Chondrocyte (in vitro differentiated cells): ENCODE data around the gene FBXO2. TPM values are rescaled to one million over a fixed set of nuclear protein-coding genes. Genes with fewer than 3 reads are reported as not detected.

ENCODE experiments used
- DNase-seq: peaks from one replicate; pipeline ENCODE4 v3.0.0; 2021; ENCODE audit warnings: mixed read lengths, low spot score
- H3K27ac Mint-ChIP-seq: one replicate; pipeline ENCODE4 v1.8.0; 2021; ENCODE audit warnings: mild to moderate bottlenecking, moderate library complexity, mixed read lengths; ENCODE audit not compliant: unreplicated experiment
- H3K27me3 Mint-ChIP-seq: 2 replicates; pipeline ENCODE4 v1.8.0; 2021; ENCODE audit warnings: low read depth, mixed read lengths
- H3K36me3 Mint-ChIP-seq: 2 replicates; pipeline ENCODE4 v1.8.0; 2021; ENCODE audit warnings: low read depth, mixed read lengths
- H3K4me1 Mint-ChIP-seq: 2 replicates; pipeline ENCODE4 v1.8.0; 2021; ENCODE audit warnings: low read depth, mild to moderate bottlenecking, mixed read lengths
- H3K4me3 Mint-ChIP-seq: one replicate; pipeline ENCODE4 v1.8.0; 2021; ENCODE audit warnings: mild to moderate bottlenecking, moderate library complexity, mixed read lengths; ENCODE audit not compliant: unreplicated experiment
- H3K9me3 Mint-ChIP-seq: 2 replicates; pipeline ENCODE4 v1.8.0; 2021; ENCODE audit warnings: low read depth, mixed read lengths
- total RNA-seq: library from RNA; stranded (reverse); gene quantifications from 3 replicates; pipeline ENCODE4 v1.2.1, GENCODE V29; 2021
- TF ChIP-seq, protein P1 (sequence below): fragments of 200-600 bp; sonication (generic); IDR thresholded peaks from 2 replicates; pipeline ENCODE4 v1.5.0; 2021; ENCODE audit warnings: antibody characterized with exemption, mild to moderate bottlenecking, moderate library complexity

FBXO2 gene
- total RNA-seq, 1 donor from 2014 or later: 1.6 TPM

DNA sequence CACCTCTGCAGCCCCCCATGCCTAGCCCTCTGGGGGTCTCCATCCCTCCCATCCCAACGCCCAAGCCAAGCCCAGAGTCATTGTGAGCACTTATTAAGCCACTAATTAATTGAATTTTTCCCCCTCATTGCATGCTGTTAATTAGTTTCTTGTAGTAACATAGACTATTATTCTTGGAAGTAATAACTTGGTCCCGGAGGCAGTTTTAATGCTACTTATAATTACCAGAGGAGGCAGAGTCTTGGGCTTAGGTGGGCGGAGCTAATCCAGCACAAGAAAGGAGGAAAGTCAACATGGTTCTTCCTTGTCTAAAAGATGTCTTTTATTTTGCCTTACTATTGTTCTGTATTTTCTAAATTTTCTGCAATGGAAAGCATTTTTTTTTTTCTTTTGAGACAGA lies 27.7 kb downstream of the FBXO2 start:
- no peak for DNase-seq
- H3K36me3 Mint-ChIP-seq: no peaks in the 10 kb centered on the region
- TF ChIP-seq, protein P1, sequence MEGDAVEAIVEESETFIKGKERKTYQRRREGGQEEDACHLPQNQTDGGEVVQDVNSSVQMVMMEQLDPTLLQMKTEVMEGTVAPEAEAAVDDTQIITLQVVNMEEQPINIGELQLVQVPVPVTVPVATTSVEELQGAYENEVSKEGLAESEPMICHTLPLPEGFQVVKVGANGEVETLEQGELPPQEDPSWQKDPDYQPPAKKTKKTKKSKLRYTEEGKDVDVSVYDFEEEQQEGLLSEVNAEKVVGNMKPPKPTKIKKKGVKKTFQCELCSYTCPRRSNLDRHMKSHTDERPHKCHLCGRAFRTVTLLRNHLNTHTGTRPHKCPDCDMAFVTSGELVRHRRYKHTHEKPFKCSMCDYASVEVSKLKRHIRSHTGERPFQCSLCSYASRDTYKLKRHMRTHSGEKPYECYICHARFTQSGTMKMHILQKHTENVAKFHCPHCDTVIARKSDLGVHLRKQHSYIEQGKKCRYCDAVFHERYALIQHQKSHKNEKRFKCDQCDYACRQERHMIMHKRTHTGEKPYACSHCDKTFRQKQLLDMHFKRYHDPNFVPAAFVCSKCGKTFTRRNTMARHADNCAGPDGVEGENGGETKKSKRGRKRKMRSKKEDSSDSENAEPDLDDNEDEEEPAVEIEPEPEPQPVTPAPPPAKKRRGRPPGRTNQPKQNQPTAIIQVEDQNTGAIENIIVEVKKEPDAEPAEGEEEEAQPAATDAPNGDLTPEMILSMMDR: no peak
- no peaks in the 10 kb centered on the region for H3K9me3 Mint-ChIP-seq
- peaks cover 57% of the 10 kb centered on the region for H3K27me3 Mint-ChIP-seq
- H3K4me1 Mint-ChIP-seq: no peaks in the 10 kb centered on the region
- no peak overlapping the region for H3K27ac Mint-ChIP-seq
- H3K4me3 Mint-ChIP-seq: no peak overlapping the region

DNA sequence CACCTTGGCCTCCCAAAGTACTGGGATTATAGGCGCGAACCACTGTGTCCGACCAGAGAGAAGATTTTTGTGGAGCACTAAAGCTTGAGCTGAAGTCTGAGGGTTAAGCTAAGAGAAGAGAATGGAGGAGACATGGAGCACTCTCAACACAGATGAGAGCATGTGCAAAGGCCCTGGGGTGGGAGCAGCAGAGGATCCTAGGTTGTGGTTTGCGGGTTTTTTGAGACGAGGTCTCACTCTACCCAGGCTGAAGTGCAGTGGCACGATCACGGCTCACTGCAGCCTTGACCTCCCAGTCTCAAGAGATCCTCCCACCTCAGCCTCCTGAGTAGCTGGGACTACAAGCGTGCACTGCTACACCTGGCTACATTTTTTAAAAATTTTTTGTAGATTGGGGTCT lies 30.5 kb downstream of the FBXO2 start:
- TF ChIP-seq, protein P1: no peak
- Mint-ChIP-seq H3K4me1 (no peaks in the 10 kb centered on the region), H3K9me3 (no peaks in the 10 kb centered on the region), H3K36me3 (no peaks in the 10 kb centered on the region), H3K27me3 (peaks cover 48% of the 10 kb centered on the region), H3K4me3 (no peak overlapping the region), H3K27ac (no peak overlapping the region)
- DNase-seq: no peak

DNA sequence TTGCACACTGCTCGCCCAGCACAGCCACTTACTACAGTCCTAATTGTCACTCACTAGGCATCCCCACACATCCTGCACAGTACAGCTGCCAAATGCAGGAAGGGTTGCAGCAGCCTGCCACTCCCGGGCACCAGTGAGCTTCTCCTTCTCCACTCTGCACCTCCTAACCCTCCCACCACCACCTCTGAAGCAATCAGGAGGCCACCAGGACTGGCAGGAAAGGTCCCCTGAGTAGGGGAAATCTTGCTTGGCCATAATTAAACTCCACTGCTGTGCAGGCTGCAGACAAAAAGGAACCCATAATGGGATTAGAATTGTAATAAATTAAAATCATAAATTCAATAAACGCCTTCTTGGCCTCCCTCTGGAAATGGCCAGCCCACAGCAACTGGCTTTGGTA lies 31.8 kb downstream of the FBXO2 start:
- Mint-ChIP-seq H3K4me1 (no peaks in the 10 kb centered on the region), H3K27ac (no peak overlapping the region), H3K36me3 (no peaks in the 10 kb centered on the region), H3K4me3 (no peak overlapping the region), H3K27me3 (peaks cover 56% of the 10 kb centered on the region), H3K9me3 (no peaks in the 10 kb centered on the region)
- DNase-seq: no peak
- TF ChIP-seq, protein P1: no peak

DNA sequence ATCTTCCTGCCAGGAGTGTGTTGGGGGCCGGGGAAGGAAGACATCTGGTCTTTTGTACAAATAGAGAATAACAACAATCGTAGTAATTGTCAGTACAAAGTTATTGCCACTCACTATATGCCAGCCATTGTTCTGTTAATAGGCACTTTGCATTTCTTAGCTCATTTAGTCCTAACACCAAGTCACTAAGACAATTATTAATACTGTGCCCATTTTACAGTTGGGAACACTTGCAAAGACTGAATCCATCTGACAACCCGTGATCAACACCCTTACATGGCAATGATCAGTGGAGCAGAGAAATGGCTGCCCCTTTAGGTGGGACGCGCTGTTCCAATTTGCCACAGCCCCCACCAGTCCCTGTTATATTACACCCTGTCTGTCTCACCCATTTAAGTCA lies 33.3 kb downstream of the FBXO2 start:
- peaks cover 55% of the 10 kb centered on the region for H3K27me3 Mint-ChIP-seq
- no peak overlapping the region for H3K27ac Mint-ChIP-seq
- no peak for DNase-seq
- no peaks in the 10 kb centered on the region for H3K36me3 Mint-ChIP-seq
- TF ChIP-seq, protein P1: no peak
- no peaks in the 10 kb centered on the region for H3K4me1 Mint-ChIP-seq
- no peaks in the 10 kb centered on the region for H3K9me3 Mint-ChIP-seq
- no peak overlapping the region for H3K4me3 Mint-ChIP-seq

DNA sequence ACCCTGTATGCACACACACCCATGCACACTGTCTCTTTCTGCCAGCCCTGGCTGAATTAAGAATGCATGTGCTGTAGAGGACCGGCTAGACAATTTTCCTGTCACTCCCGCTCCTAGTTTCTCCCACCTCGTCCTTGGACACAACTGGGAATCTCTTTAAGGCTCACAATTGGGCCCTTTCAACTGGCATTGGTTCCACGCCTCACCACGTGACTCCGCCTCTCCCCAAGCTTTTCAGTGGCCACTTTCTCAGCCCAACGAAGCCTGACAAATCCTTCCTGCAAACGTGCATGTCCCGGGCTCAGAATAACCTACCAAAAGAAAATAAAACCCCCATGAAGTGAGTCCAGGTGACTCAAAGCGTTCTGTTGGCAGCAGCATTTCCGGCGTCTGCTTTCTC lies 33.8 kb downstream of the FBXO2 start:
- H3K4me3 Mint-ChIP-seq: no peak overlapping the region
- TF ChIP-seq, protein P1: no peak
- no peaks in the 10 kb centered on the region for H3K9me3 Mint-ChIP-seq
- H3K4me1 Mint-ChIP-seq: no peaks in the 10 kb centered on the region
- DNase-seq: no peak
- H3K27me3 Mint-ChIP-seq: peaks cover 53% of the 10 kb centered on the region
- no peaks in the 10 kb centered on the region for H3K36me3 Mint-ChIP-seq
- H3K27ac Mint-ChIP-seq: no peak overlapping the region
